ENCODE data around the gene LAPTM5. TPM values are rescaled to one million over a fixed set of nuclear protein-coding genes. Genes with fewer than 3 reads are reported as not detected.

Gene LAPTM5
- total and polyA plus RNA-seq, 2 of the 8 experiments (the other 6 are each of a cell fraction or from before 2014, with no cell fraction given), result 0.37 to 1.4 TPM

DNA sequence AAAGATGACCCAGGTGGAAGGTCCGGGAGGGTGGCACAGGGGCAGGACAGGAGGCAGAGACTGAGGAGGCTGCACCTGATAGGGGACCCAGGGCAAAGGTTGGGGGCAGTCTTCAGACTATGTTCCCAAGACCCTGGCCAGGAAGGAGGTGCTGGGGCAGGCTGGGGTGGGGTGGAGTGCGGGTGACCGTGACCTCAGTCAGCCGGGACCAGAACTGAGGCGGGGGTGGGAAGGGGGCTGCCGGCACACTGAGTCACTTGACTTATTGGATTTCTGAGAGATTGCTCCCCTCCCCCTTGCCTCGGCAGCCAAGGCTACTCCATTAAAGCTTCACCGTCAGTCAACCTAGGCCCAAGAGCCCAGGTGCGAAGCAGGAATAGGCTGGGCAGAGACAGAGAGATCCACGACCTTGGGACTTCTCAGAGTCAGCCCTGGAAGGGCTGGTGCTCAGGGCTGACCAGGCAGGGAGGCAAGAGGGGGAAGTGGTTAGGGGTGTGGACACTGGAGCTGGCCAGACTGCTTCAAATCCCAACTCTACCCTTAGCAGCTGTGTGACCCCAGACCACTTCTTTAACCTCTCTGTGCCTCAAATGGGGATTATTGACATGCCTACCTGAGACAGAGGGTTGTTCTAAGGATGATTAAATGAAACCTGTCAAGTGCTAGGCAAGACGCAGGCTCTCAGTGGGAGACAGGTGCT lies 47.9 kb upstream of the LAPTM5 start:
- whole genome bisulfite sequencing, 2 experiments (ENCODE audit: extremely low coverage in 1 of 2, insufficient coverage in 1 of 2, insufficient read length in 1 of 2, insufficient replicate concordance in 2 of 2, low coverage in 1 of 2, low lambda C conversion rate in 2 of 2, missing lambda C conversion rate in 1 of 2), result 43% methylated on average over 5 of the region's 11 CpGs; no CpG with 5 or more reads in 1 of the 2 experiments
- POLR2A ChIA-PET (ENCODE audit: partially characterized antibody), result interaction anchor here (0.9 to 5.2 kb wide), 6 partner anchors 11 to 106 kb away, joined by 3 to 30 read pairs (median 5); partner anchors contain the start of gene SDC3
- TF ChIP-seq RAD21 (IDR thresholded peaks at IDR 0.05 in 1 of 2, conservative IDR thresholded peaks at IDR 0.05 in 1 of 2; ENCODE audit: low read depth in 2 of 2, low read length in 2 of 2) (no peak), POLR2AphosphoS5 (IDR thresholded peaks at IDR 0.05; ENCODE audit: low read depth, low read length) (no peak), SIX5 (IDR thresholded peaks at IDR 0.05; ENCODE audit: low read depth, low read length) (no peak), NANOG (IDR thresholded peaks at IDR 0.05; ENCODE audit: insufficient read depth, low read depth, low read length, poor library complexity, severe bottlenecking) (no peak), CREB1 (IDR thresholded peaks at IDR 0.05) (no peak), SP2 (IDR thresholded peaks at IDR 0.05; ENCODE audit: low read length) (no peak), ZNF274 (IDR thresholded peaks at IDR 0.05; ENCODE audit: borderline replicate concordance, extremely low read depth, low read length) (no peak), CHD1 (IDR thresholded peaks at IDR 0.05; ENCODE audit: low read depth, low read length) (no peak), TAF7 (optimal IDR thresholded peaks at IDR 0.05; ENCODE audit: borderline replicate concordance, low read depth, low read length) (no peak), CTBP2 (IDR thresholded peaks at IDR 0.05; ENCODE audit: borderline replicate concordance, insufficient read depth, insufficient read length, low read length) (no peak), CBX5 (IDR thresholded peaks at IDR 0.05; ENCODE audit: low read depth, low read length) (no peak), PHF8 (conservative IDR thresholded peaks at IDR 0.05; ENCODE audit: low read depth, low read length) (no peak)

More for the DNA sequence above, 47.9 kb upstream of the LAPTM5 start:
- H3K4me2 ChIP-seq (ENCODE audit: insufficient read depth in 1 of 2, low read depth in 2 of 2, low read length in 2 of 2), result peak overlapping the region; percentile 32 to 57; a peak in 3 of 4 replicates
- no peaks in the 10 kb centered on the region for H3K36me3 ChIP-seq (ENCODE audit: control insufficient read depth in 2 of 4, insufficient read depth in 4 of 4, low read length in 3 of 4)
- H3K27me3 ChIP-seq (replicated peaks in 1 of 4; ENCODE audit: control insufficient read depth in 3 of 4, extremely low read depth in 1 of 4, insufficient read depth in 3 of 4, low read length in 3 of 4), result peaks cover 0 to 13% (median 4%) of the 10 kb centered on the region in 4 experiments; a peak in 2 of 7 replicates
- H4K8ac ChIP-seq (ENCODE audit: extremely low read depth, insufficient read depth, low read length), result no peak overlapping the region
- no peak overlapping the region for H3K27ac ChIP-seq (ENCODE audit: low read depth, low read length)
- H3K9ac ChIP-seq (replicated peaks in 1 of 4; ENCODE audit: extremely low read depth in 1 of 4, low read depth in 3 of 4, low read length in 3 of 4), result no peak overlapping the region
- H4K5ac ChIP-seq (ENCODE audit: insufficient read length, low read depth, low read length), result no peak overlapping the region
- CTCF ChIA-PET (ENCODE audit: partially characterized antibody), result interaction anchor here (1.1 to 38.1 kb wide), 11 partner anchors 7 to 116 kb away, joined by 4 to 1519 read pairs (median 57); partner anchors contain the start of gene SDC3
- no peaks in the 10 kb centered on the region for H4K20me1 ChIP-seq (replicated peaks in 1 of 2; ENCODE audit: control insufficient read depth in 1 of 2, insufficient read depth in 2 of 2, low read length in 2 of 2)
- peaks cover 19 to 47% (median 23%) of the 10 kb centered on the region in 4 experiments for H3K4me1 ChIP-seq (replicated peaks in 1 of 4; ENCODE audit: control insufficient read depth in 3 of 4, insufficient read depth in 4 of 4, low read length in 3 of 4)
- H3K23ac ChIP-seq (ENCODE audit: insufficient read length), result no peak overlapping the region
- H3K79me2 ChIP-seq (ENCODE audit: control insufficient read depth in 1 of 2, insufficient read depth in 2 of 2, low read length in 2 of 2), result no peaks in the 10 kb centered on the region
- no peak overlapping the region for H3K56ac ChIP-seq (replicated peaks; ENCODE audit: insufficient read length, low read depth, low read length)
- H3K79me1 ChIP-seq (ENCODE audit: low read depth, low read length), result no peaks in the 10 kb centered on the region
- H2AFZ ChIP-seq (ENCODE audit: low read length), result no peak overlapping the region
- H3K4ac ChIP-seq (replicated peaks; ENCODE audit: insufficient read length, low read depth, low read length), result no peak overlapping the region
- peak overlapping the region; percentile 68; the same call in 1 of the 2 replicates for H2BK5ac ChIP-seq (ENCODE audit: low read depth, low read length)
- no peak overlapping the region for H2BK120ac ChIP-seq (replicated peaks; ENCODE audit: low read depth, low read length)
- no peak overlapping the region for H3K14ac ChIP-seq (ENCODE audit: insufficient read length)
- no peaks in the 10 kb centered on the region for H3K9me3 ChIP-seq (ENCODE audit: insufficient read depth in 2 of 2, low read depth in 1 of 2, low read length in 1 of 2)
- H3K4me3 ChIP-seq (ENCODE audit: extremely low read depth in 1 of 4, insufficient read depth in 2 of 4, low read depth in 3 of 4, low read length in 4 of 4), result peak overlapping the region in 2 of 4 experiments; percentile 9 to 23; a peak in 1 of 8 replicates
- peak overlapping the region; percentile 92; the same call in 1 of the 2 replicates for H2BK15ac ChIP-seq (ENCODE audit: low read length)
- peak overlapping the region; percentile 98 for H2BK20ac ChIP-seq (ENCODE audit: low read length)
- H2AK5ac ChIP-seq (ENCODE audit: low read depth, low read length), result peak overlapping the region; percentile 84; the same call in 1 of the 2 replicates
- peak overlapping the region; percentile 42; the same call in 1 of the 2 replicates for H3K18ac ChIP-seq (ENCODE audit: extremely low read depth, low read length)
- H4K91ac ChIP-seq (replicated peaks; ENCODE audit: insufficient read length, low read length), result no peak overlapping the region
- peak overlapping the region; percentile 90; the same call in 1 of the 2 replicates for H2BK12ac ChIP-seq (ENCODE audit: low read depth, low read length)
- FAIRE-seq (no peak), DNase-seq (ENCODE audit: low read depth in 1 of 2, low spot score in 2 of 2) (no peak)
- H3K23me2 ChIP-seq (ENCODE audit: low read depth, low read length), result no peaks in the 10 kb centered on the region; the same call in 1 of the 2 replicates
